Neural cell (in vitro differentiated cells): ENCODE data around the gene GPR15LG. TPM values are rescaled to one million over a fixed set of nuclear protein-coding genes. Genes with fewer than 3 reads are reported as not detected.
A peak's percentile ranks its signal among the peaks of the same experiment; 100 is the strongest.

ENCODE experiments used
- H2AFZ ChIP-seq: fragments of 200-600, 300-800 bp; sonication (generic), shearing (Covaris generic); 2 replicates; pipeline ENCODE4 v1.6.0; 2014; ENCODE audit warnings: low read depth, mild to moderate bottlenecking, antibody characterized with exemption, low read length, moderate library complexity
- H3F3A ChIP-seq: fragments of 200-600 bp; shearing (Covaris generic); 2 replicates; pipeline ENCODE4 v1.6.1; 2016; ENCODE audit warnings: mild to moderate bottlenecking, moderate library complexity, mixed read lengths, antibody characterized with exemption, low read length; ENCODE audit not compliant: insufficient read depth, poor library complexity, severe bottlenecking
- H3K27ac ChIP-seq: fragments of 200-600, 300-800 bp; sonication (generic), shearing (Covaris generic); 2 replicates; pipeline ENCODE4 v1.5.1; 2014; ENCODE audit warnings: mild to moderate bottlenecking, low read length, moderate library complexity
- H3K27me3 ChIP-seq: fragments of 300-800, 200-600 bp; sonication (generic), shearing (Covaris generic); 2 replicates; pipeline ENCODE4 v1.6.0; 2014; ENCODE audit warnings: mild to moderate bottlenecking, low read depth, low read length, moderate library complexity; ENCODE audit not compliant: insufficient read depth
- H3K36me3 ChIP-seq: fragments of 300-800, 200-600 bp; sonication (generic), shearing (Covaris generic); 2 replicates; pipeline ENCODE4 v1.5.1; 2014; ENCODE audit warnings: mild to moderate bottlenecking, antibody characterized with exemption, low read length, moderate library complexity; ENCODE audit not compliant: insufficient read depth
- H3K4me2 ChIP-seq: fragments of 300-800, 200-600 bp; sonication (generic), shearing (Covaris generic); 2 replicates; pipeline ENCODE4 v1.6.0; 2014; ENCODE audit warnings: mild to moderate bottlenecking, low read length
- H3K4me3 ChIP-seq: fragments of 300-800, 200-600 bp; sonication (generic), shearing (Covaris generic); 2 replicates; pipeline ENCODE4 v1.5.1; 2014; ENCODE audit warnings: mild to moderate bottlenecking, low read length, moderate library complexity
- H3K79me2 ChIP-seq: fragments of 200-600 bp; shearing (Covaris generic); replicated peaks from 2 replicates; pipeline ENCODE4 v1.6.0; 2014; ENCODE audit warnings: mild to moderate bottlenecking, low read length, moderate library complexity; ENCODE audit not compliant: insufficient read depth
- H3K9ac ChIP-seq: fragments of 300-800, 200-600 bp; sonication (generic), shearing (Covaris generic); 2 replicates; pipeline ENCODE4 v1.6.1; 2016; ENCODE audit warnings: mild to moderate bottlenecking, low read length, mixed read lengths
- H3K9me2 ChIP-seq: fragments of 200-600 bp; shearing (Covaris generic); 2 replicates; pipeline ENCODE4 v1.6.1; 2016; ENCODE audit warnings: mild to moderate bottlenecking, low read length, mixed read lengths; ENCODE audit not compliant: insufficient read depth
- H3K9me3 ChIP-seq: fragments of 200-600, 300-800 bp; sonication (generic), shearing (Covaris generic); 2 replicates; pipeline ENCODE4 v1.6.1; 2016; ENCODE audit warnings: mild to moderate bottlenecking, mixed run types, low read length, moderate library complexity, mixed read lengths
- H4K20me1 ChIP-seq: fragments of 200-600 bp; shearing (Covaris generic); 2 replicates; pipeline ENCODE4 v1.6.1; 2016; ENCODE audit warnings: mild to moderate bottlenecking, mixed run types; ENCODE audit not compliant: insufficient read depth
- EP300 ChIP-seq: fragments of 450-650 bp; conservative IDR thresholded peaks from 2 replicates; pipeline ENCODE4 v1.6.1; 2014; ENCODE audit warnings: antibody characterized with exemption, mild to moderate bottlenecking, moderate library complexity; ENCODE audit not compliant: poor library complexity, severe bottlenecking
- EZH2 ChIP-seq: fragments of 200-600, 300-800 bp; shearing (Covaris generic), sonication (generic); IDR thresholded peaks from 2 replicates; pipeline ENCODE4 v1.6.1; 2014; ENCODE audit warnings: antibody characterized with exemption, low read length, borderline replicate concordance, mild to moderate bottlenecking; ENCODE audit not compliant: insufficient read depth, poor library complexity, severe bottlenecking
- MXI1 ChIP-seq: fragments of 450-650 bp; conservative IDR thresholded peaks from 2 replicates; pipeline ENCODE4 v1.6.1; 2014; ENCODE audit warnings: antibody characterized with exemption, mild to moderate bottlenecking; ENCODE audit not compliant: poor library complexity, severe bottlenecking
- POLR2AphosphoS5 ChIP-seq: IDR thresholded peaks from 2 replicates; pipeline ENCODE4 v1.6.1; 2012
- RAD21 ChIP-seq: fragments of 450-650 bp; conservative IDR thresholded peaks from 2 replicates; pipeline ENCODE4 v1.6.1; 2014; ENCODE audit warnings: antibody characterized with exemption, mild to moderate bottlenecking, moderate library complexity
- SMC3 ChIP-seq: fragments of 450-650 bp; conservative IDR thresholded peaks from 2 replicates; pipeline ENCODE4 v1.6.1; 2014; ENCODE audit warnings: antibody characterized with exemption, mild to moderate bottlenecking, moderate library complexity; ENCODE audit not compliant: poor library complexity
- TAF1 ChIP-seq: IDR thresholded peaks from 2 replicates; pipeline ENCODE4 v1.6.1; 2012; ENCODE audit warnings: low read depth
- polyA plus RNA-seq: library from polyadenylated mRNA; depleted of rRNA; stranded (reverse); fragments of >200 nt; gene quantifications from 2 replicates; pipeline ENCODE4 v1.2.3, GENCODE V29; 2014
- TF ChIP-seq, protein P1 (sequence below): fragments of 450-650 bp; IDR thresholded peaks from 2 replicates; pipeline ENCODE4 v1.5.1; 2014; ENCODE audit warnings: antibody characterized with exemption, mild to moderate bottlenecking, moderate library complexity; ENCODE audit not compliant: poor library complexity, severe bottlenecking
- TF ChIP-seq, protein P2 (sequence below): IDR thresholded peaks from 2 replicates; pipeline ENCODE4 v1.6.1; 2012; ENCODE audit warnings: borderline replicate concordance

The GPR15LG gene
- polyA plus RNA-seq, 1 donor from 2014 or later = not detected

DNA sequence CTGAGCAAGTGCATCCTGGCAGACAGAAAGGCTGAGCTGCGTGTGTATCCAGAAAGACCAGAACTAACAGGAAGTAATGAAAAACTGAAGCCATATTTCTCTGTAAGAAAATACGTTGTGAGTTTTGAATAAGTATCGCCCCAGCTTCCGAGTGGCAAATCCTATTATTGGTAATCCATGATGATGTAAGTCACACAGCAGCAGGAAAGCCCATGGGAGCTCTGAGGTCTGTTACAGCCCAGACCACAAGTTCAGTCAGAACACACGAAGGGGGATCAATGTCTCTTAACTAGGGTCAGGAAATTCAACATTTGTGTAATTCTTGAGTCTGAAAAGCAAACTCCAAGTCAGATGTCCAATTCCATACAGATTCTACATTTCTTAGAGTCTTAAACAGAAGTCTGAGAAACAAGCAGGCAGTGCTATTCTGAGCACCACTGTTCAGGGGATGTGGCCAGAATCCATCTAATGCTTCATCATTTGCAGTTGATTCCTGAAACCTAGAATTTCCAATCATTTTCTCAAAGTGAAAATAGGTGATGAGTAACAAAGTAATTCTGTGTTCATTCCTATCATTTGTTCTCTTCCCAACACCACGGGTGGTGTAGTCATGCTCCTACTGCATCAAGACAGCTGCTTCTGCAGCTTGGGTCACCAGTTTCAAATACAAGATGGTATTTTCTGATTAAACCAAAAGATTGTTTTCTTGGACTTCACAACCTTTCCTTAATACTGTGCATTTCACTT lies 52.0 kb downstream of the GPR15LG start, which contains the start of gene LRIT2:
LRIT2 (minus strand) TSS at position 118 of the 747 bp plus-strand sequence; CDS start at position 94, 24 bp downstream.
- Histone ChIP-seq H3K9me2 (no peaks in the 10 kb centered on the region), H2AFZ (no peak within 1 kb of the TSS), H3K36me3 (no peaks in the 10 kb centered on the region), H3K27me3 (no peaks in the 10 kb centered on the region), H3K4me3 (no peak within 1 kb of the TSS), H3K79me2 (no peaks in the 10 kb centered on the region), H3K9me3 (no peaks in the 10 kb centered on the region), H4K20me1 (no peaks in the 10 kb centered on the region), H3K27ac (no peak within 1 kb of the TSS), H3F3A (no peaks in the 10 kb centered on the region), H3K9ac (no peak within 1 kb of the TSS), H3K4me2 (no peak within 1 kb of the TSS)
- TF ChIP-seq, protein P1, sequence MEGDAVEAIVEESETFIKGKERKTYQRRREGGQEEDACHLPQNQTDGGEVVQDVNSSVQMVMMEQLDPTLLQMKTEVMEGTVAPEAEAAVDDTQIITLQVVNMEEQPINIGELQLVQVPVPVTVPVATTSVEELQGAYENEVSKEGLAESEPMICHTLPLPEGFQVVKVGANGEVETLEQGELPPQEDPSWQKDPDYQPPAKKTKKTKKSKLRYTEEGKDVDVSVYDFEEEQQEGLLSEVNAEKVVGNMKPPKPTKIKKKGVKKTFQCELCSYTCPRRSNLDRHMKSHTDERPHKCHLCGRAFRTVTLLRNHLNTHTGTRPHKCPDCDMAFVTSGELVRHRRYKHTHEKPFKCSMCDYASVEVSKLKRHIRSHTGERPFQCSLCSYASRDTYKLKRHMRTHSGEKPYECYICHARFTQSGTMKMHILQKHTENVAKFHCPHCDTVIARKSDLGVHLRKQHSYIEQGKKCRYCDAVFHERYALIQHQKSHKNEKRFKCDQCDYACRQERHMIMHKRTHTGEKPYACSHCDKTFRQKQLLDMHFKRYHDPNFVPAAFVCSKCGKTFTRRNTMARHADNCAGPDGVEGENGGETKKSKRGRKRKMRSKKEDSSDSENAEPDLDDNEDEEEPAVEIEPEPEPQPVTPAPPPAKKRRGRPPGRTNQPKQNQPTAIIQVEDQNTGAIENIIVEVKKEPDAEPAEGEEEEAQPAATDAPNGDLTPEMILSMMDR = no peak
- peak; percentile 55 for TF ChIP-seq POLR2AphosphoS5

DNA sequence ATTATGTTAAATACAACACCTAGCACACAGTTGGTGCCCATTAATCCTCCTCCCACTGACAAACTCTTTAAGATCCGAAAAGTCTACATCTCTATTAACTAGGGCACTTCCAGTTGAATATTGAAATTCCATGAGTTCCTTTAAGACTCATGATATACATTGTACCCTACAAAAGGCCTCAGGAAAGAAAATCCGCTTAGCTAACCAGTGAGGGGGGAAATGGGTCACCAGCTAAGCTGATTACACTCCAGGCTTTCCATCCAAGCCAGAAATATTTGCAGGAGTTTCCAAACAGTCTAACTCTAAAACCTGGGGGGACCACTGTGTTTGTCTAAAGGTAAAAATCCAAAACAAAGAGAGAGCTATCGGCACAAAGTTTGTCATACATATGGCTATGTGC lies 53.0 kb downstream of the GPR15LG start:
- Histone ChIP-seq H3K9me3 (no peaks in the 10 kb centered on the region), H3K4me2 (no peak overlapping the region), H4K20me1 (no peaks in the 10 kb centered on the region), H3K27ac (no peak overlapping the region), H3K79me2 (no peaks in the 10 kb centered on the region), H2AFZ (no peak overlapping the region), H3K9ac (no peak overlapping the region), H3K4me3 (no peak overlapping the region), H3F3A (no peaks in the 10 kb centered on the region), H3K9me2 (no peaks in the 10 kb centered on the region), H3K36me3 (no peaks in the 10 kb centered on the region), H3K27me3 (no peaks in the 10 kb centered on the region)
- TF ChIP-seq EP300 = no peak
- TF ChIP-seq EZH2 = no peak
- TF ChIP-seq POLR2AphosphoS5 = no peak
- TF ChIP-seq SMC3 = no peak
- no peak for TF ChIP-seq RAD21
- TF ChIP-seq, protein P1 = no peak
- TF ChIP-seq MXI1 = no peak
- TF ChIP-seq, protein P2, sequence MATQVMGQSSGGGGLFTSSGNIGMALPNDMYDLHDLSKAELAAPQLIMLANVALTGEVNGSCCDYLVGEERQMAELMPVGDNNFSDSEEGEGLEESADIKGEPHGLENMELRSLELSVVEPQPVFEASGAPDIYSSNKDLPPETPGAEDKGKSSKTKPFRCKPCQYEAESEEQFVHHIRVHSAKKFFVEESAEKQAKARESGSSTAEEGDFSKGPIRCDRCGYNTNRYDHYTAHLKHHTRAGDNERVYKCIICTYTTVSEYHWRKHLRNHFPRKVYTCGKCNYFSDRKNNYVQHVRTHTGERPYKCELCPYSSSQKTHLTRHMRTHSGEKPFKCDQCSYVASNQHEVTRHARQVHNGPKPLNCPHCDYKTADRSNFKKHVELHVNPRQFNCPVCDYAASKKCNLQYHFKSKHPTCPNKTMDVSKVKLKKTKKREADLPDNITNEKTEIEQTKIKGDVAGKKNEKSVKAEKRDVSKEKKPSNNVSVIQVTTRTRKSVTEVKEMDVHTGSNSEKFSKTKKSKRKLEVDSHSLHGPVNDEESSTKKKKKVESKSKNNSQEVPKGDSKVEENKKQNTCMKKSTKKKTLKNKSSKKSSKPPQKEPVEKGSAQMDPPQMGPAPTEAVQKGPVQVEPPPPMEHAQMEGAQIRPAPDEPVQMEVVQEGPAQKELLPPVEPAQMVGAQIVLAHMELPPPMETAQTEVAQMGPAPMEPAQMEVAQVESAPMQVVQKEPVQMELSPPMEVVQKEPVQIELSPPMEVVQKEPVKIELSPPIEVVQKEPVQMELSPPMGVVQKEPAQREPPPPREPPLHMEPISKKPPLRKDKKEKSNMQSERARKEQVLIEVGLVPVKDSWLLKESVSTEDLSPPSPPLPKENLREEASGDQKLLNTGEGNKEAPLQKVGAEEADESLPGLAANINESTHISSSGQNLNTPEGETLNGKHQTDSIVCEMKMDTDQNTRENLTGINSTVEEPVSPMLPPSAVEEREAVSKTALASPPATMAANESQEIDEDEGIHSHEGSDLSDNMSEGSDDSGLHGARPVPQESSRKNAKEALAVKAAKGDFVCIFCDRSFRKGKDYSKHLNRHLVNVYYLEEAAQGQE = no peak
- TF ChIP-seq TAF1 = no peak
